Erythroblast (primary cell): ENCODE data around the gene PTCHD4.

Experiments
- GATA1 ChIP-seq: IDR thresholded peaks from 2 replicates; pipeline ENCODE4 v1.6.1; 2011; ENCODE audit warnings: low read depth, mild to moderate bottlenecking, control low read depth, low read length, moderate library complexity
- POLR2A ChIP-seq: IDR thresholded peaks from 2 replicates; pipeline ENCODE4 v1.6.1; 2011; ENCODE audit warnings: mild to moderate bottlenecking, low read length

GRCh38 chr6:48123601-48124000 is 12.6 kb upstream of the PTCHD4 start:
- TF ChIP-seq POLR2A (no peak), GATA1 (no peak)
